Neural cell (in vitro differentiated cells): ENCODE data around the gene FXYD6.
A peak's percentile ranks its signal among the peaks of the same experiment; 100 is the strongest.

Experiments
- CTCF ChIP-seq: fragments of 450-650 bp; IDR thresholded peaks from 2 replicates; pipeline ENCODE4 v1.5.1; 2014; ENCODE audit warnings: antibody characterized with exemption, mild to moderate bottlenecking, moderate library complexity; ENCODE audit not compliant: poor library complexity, severe bottlenecking
- EP300 ChIP-seq: fragments of 450-650 bp; conservative IDR thresholded peaks from 2 replicates; pipeline ENCODE4 v1.6.1; 2014; ENCODE audit warnings: antibody characterized with exemption, mild to moderate bottlenecking, moderate library complexity; ENCODE audit not compliant: poor library complexity, severe bottlenecking
- POLR2AphosphoS5 ChIP-seq: IDR thresholded peaks from 2 replicates; pipeline ENCODE4 v1.6.1; 2012
- TAF1 ChIP-seq: IDR thresholded peaks from 2 replicates; pipeline ENCODE4 v1.6.1; 2012; ENCODE audit warnings: low read depth

DNA sequence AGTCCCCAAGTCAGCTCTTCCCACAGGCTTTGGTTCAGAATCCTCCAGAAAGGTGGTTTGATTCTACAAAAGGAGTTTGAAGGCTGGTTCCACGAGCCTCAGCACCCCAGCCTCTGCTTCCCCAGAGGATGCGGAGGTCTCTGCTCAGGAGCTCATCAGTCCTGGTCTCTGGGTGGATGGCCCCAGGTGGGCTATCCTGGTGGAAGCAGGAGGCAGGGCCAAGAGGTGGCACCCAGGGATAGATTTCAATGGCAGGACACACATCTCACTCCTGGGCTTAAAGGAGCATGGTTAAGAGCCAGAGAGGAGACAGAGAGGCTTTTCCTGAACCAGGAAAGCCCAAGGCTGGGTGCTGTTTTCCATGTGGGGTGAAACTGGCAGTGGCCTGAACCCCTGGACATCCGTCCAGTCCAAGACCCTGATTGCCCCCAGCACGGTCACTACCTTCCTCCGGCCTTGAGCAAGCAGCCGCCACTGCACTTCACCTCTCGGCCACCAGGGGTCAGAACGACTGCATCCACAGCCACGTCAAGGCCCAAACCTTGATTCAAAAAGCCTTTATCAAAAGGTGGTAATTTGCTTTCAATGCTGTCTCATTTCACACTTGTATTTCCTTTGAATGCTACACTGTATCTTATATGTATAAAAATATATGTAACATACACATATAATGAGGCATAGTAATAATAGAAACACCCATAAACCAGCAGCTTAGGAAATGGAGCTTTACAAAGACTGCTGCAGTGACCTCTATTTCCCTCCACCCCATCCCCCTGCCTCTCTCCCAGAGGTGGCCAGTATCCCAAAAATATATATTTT, 32.6 kb downstream of the FXYD6 start:
- TF ChIP-seq CTCF: peak; percentile 96
- TF ChIP-seq POLR2AphosphoS5: no peak
- TF ChIP-seq EP300: no peak
- TF ChIP-seq TAF1: no peak
